HepG2 (cell line): ENCODE data around the gene PGPEP1. TPM values are rescaled to one million over a fixed set of nuclear protein-coding genes. Genes with fewer than 3 reads are reported as not detected.

Experiments
- AGO2 ChIP-seq: fragments of 200-400 bp; formaldehyde crosslinking; optimal IDR thresholded peaks from 2 replicates; pipeline ENCODE3; 2017; ENCODE audit warnings: mild to moderate bottlenecking, low read depth, low read length, moderate library complexity
- AKAP8 ChIP-seq: sonication (generic); formaldehyde crosslinking; IDR thresholded peaks from 2 replicates; pipeline ENCODE4 v1.5.1; 2020; ENCODE audit warnings: mild to moderate bottlenecking, missing genetic modification reagents
- ATF3 ChIP-seq: sonication (generic); formaldehyde crosslinking; IDR thresholded peaks from 2 replicates; pipeline ENCODE4 v1.4.0; 2020; ENCODE audit warnings: missing genetic modification reagents
- FOXC1 ChIP-seq: sonication (generic); formaldehyde crosslinking; IDR thresholded peaks from 2 replicates; pipeline ENCODE4 v1.8.0; 2022; ENCODE audit warnings: mild to moderate bottlenecking, missing genetic modification reagents, borderline replicate concordance
- HDAC6 ChIP-seq: fragments of 200-600 bp; sonication (generic); IDR thresholded peaks from 2 replicates; pipeline ENCODE4 v1.7.0; 2017; ENCODE audit warnings: mild to moderate bottlenecking, antibody characterized with exemption, low read length, low read depth
- IRF2 ChIP-seq: IDR thresholded peaks from 2 replicates; pipeline ENCODE4 v1.6.1; 2018; ENCODE audit warnings: missing genetic modification reagents, missing compliant biosample characterization
- KDM1A ChIP-seq: IDR thresholded peaks from 2 replicates; pipeline ENCODE4 v1.6.1; 2016; ENCODE audit warnings: missing compliant biosample characterization
- PHF8 ChIP-seq: sonication (generic); formaldehyde crosslinking; IDR thresholded peaks from 2 replicates; pipeline ENCODE4 v1.5.0; 2020; ENCODE audit warnings: missing genetic modification reagents
- POGZ ChIP-seq: sonication (generic); formaldehyde crosslinking; IDR thresholded peaks from 2 replicates; pipeline ENCODE4 v1.4.0; 2020; ENCODE audit warnings: mild to moderate bottlenecking, missing genetic modification reagents
- PPARG ChIP-seq: conservative IDR thresholded peaks from 2 replicates; pipeline ENCODE4 v1.6.1; 2016; ENCODE audit warnings: missing biosample characterization, missing genetic modification reagents
- SP5 ChIP-seq: IDR thresholded peaks from 2 replicates; pipeline ENCODE4 v1.6.1; 2016; ENCODE audit warnings: low read depth, borderline replicate concordance
- TBX2 ChIP-seq: sonication (generic); formaldehyde crosslinking; IDR thresholded peaks from 2 replicates; pipeline ENCODE4 v1.5.0; 2020; ENCODE audit warnings: missing genetic modification reagents, mild to moderate bottlenecking, borderline replicate concordance
- XRCC5 ChIP-seq: fragments of 200-400 bp; formaldehyde crosslinking; optimal IDR thresholded peaks from 2 replicates; pipeline ENCODE3; 2017; ENCODE audit warnings: mild to moderate bottlenecking, low read length
- ZBTB33 ChIP-seq: sonication (generic); formaldehyde crosslinking; IDR thresholded peaks from 2 replicates; pipeline ENCODE4 v1.4.0; 2020; ENCODE audit warnings: missing genetic modification reagents
- ZNF142 ChIP-seq: sonication (generic); formaldehyde crosslinking; IDR thresholded peaks from 2 replicates; pipeline ENCODE4 v1.4.0; 2020; ENCODE audit warnings: missing genetic modification reagents
- ZNF17 ChIP-seq: sonication (generic); formaldehyde crosslinking; IDR thresholded peaks from 2 replicates; pipeline ENCODE4 v1.5.0; 2020; ENCODE audit warnings: mild to moderate bottlenecking, missing genetic modification reagents
- ZNF3 ChIP-seq: IDR thresholded peaks from 2 replicates; pipeline ENCODE4 v1.7.0; 2017; ENCODE audit warnings: inconsistent platforms
- ZNF543 ChIP-seq: sonication (generic); formaldehyde crosslinking; IDR thresholded peaks from 2 replicates; pipeline ENCODE4 v1.4.0; 2020; ENCODE audit warnings: mild to moderate bottlenecking, missing genetic modification reagents
- ZNF580 ChIP-seq: IDR thresholded peaks from 2 replicates; pipeline ENCODE4 v1.6.1; 2016; ENCODE audit warnings: low read depth, borderline replicate concordance
- ZNF652 ChIP-seq: IDR thresholded peaks from 2 replicates; pipeline ENCODE4 v1.6.1; 2016; ENCODE audit warnings: low read depth, borderline replicate concordance
- ZNF691 ChIP-seq: sonication (generic); formaldehyde crosslinking; IDR thresholded peaks from 2 replicates; pipeline ENCODE4 v1.4.0; 2020; ENCODE audit warnings: missing genetic modification reagents, low read depth, mild to moderate bottlenecking, borderline replicate concordance
- polyA plus RNA-seq, 8 experiments: library from polyadenylated mRNA; depleted of rRNA in 3 of 8; stranded (reverse) in 7 of 8; unstranded in 1 of 8; fragments of >200 nt; fragmentation: Illumina TruSeq in 4 of 8; extraction: Trizol in 4 of 8; gene quantifications; 2 replicates each; pipeline versions ENCODE4 v1.2.1 to v1.2.3, GENCODE V29; 2011 to 2016; ENCODE audit warnings: low read depth in 4 of 8, missing spikeins in 1 of 8, mixed read lengths in 1 of 8; ENCODE audit not compliant: insufficient read depth in 1 of 8
- total RNA-seq, 5 experiments: library from RNA; depleted of rRNA; stranded (reverse); fragments of >200 nt; fragmentation: Illumina TruSeq; extraction: Trizol; gene quantifications; 2 replicates each; pipeline ENCODE4 v1.2.3, GENCODE V29; 2016; ENCODE audit warnings: low read depth in 1 of 5

PGPEP1 gene
- total and polyA plus RNA-seq, 2 of the 13 experiments (the other 11 are each of a cell fraction or from before 2014, with no cell fraction given), result 53.1 to 56.6 TPM

GRCh38 chr19:18300930-18301717, 39.3 kb upstream of the PGPEP1 start (continued):
- TF ChIP-seq ZNF142 (no peak), FOXC1 (CRISPR knock-in tag) (no peak; the same call in 1 of the 2 replicates), ZNF543 (CRISPR knock-in tag) (0 out of 2 replicates have a peak, but pooled peaks have one; percentile 37), PPARG (CRISPR knock-in tag) (0 out of 2 replicates have a peak, but pooled peaks have one; percentile 36), KDM1A (CRISPR knock-in tag) (peak; percentile 77), ZNF580 (peak; percentile 58; the same call in 1 of the 2 replicates), XRCC5 (peak; percentile 62), ZBTB33 (CRISPR knock-in tag) (peak; percentile 43; the same call in 1 of the 2 replicates), SP5 (CRISPR knock-in tag) (peak; percentile 93), HDAC6 (no peak), ZNF17 (CRISPR knock-in tag) (no peak), ZNF3 (CRISPR knock-in tag) (peak; percentile 52; the same call in 1 of the 2 replicates), PHF8 (CRISPR knock-in tag) (0 out of 2 replicates have a peak, but pooled peaks have one; percentile 19), ZNF652 (peak; percentile 31; the same call in 1 of the 2 replicates), TBX2 (0 out of 2 replicates have a peak, but pooled peaks have one; percentile 31), AGO2 (peak; percentile 19), AKAP8 (CRISPR knock-in tag) (0 out of 2 replicates have a peak, but pooled peaks have one; percentile 24), IRF2 (peak; percentile 57; the same call in 1 of the 2 replicates), ZNF691 (CRISPR knock-in tag) (no peak), ATF3 (CRISPR knock-in tag) (peak; percentile 84), POGZ (CRISPR knock-in tag) (peak; percentile 65)
